Aorta (tissue), 5 donors: ENCODE results near the gene CCDC33. TPM values are rescaled to one million over a fixed set of nuclear protein-coding genes. Genes with fewer than 3 reads are reported as not detected.

Experiments
- ATAC-seq: fragments of 200-7000 bp; cut with Tn5 transposase; one replicate; pipeline ENCODE4 v1.9.1; 2022; ENCODE audit warnings: moderate library complexity; ENCODE audit not compliant: low FRiP score
- DNase-seq, 2 donors: peaks; one replicate each; pipeline ENCODE4 v3.0.0-alpha.2; 2020
- H3K27ac ChIP-seq, 2 donors: one replicate each; pipeline ENCODE4 v1.5.1; 2013; ENCODE audit warnings: low read length in 2 of 2, mild to moderate bottlenecking in 2 of 2, moderate library complexity in 2 of 2, control low read depth in 1 of 2, inconsistent platforms in 1 of 2, low read depth in 1 of 2
- H3K27me3 ChIP-seq, 2 donors: one replicate each; pipeline ENCODE4 v1.6.1; 2013; ENCODE audit warnings: control low read depth in 1 of 2, low read length in 1 of 2, mild to moderate bottlenecking in 1 of 2, moderate library complexity in 1 of 2; ENCODE audit not compliant: insufficient read depth in 2 of 2, control insufficient read depth in 1 of 2
- H3K36me3 ChIP-seq, 2 donors: one replicate each; pipeline ENCODE4 v1.6.1; 2013; ENCODE audit warnings: control low read depth in 1 of 2, low read length in 1 of 2, mild to moderate bottlenecking in 1 of 2; ENCODE audit not compliant: insufficient read depth in 2 of 2, control insufficient read depth in 1 of 2
- H3K4me1 ChIP-seq, 2 donors: one replicate each; pipeline ENCODE4 v1.6.1; 2013; ENCODE audit warnings: low read length in 2 of 2, control low read depth in 1 of 2, mild to moderate bottlenecking in 1 of 2, moderate library complexity in 1 of 2; ENCODE audit not compliant: insufficient read depth in 2 of 2, control insufficient read depth in 1 of 2
- H3K4me3 ChIP-seq, 2 donors: one replicate each; pipeline ENCODE4 v1.5.1; 2013; ENCODE audit warnings: low read length in 2 of 2, control low read depth in 1 of 2, mild to moderate bottlenecking in 1 of 2
- H3K9me3 ChIP-seq: one replicate; pipeline ENCODE4 v1.6.1; 2013; ENCODE audit warnings: mild to moderate bottlenecking, low read length; ENCODE audit not compliant: control insufficient read depth
- WGBS, 2 donors: extraction: QIAGEN DNeasy Blood & Tissue Kit; methylation state at CpG; one replicate each; pipeline ENCODE4 v1.1.7; 2013; 5-methylcytosine and 5-hydroxymethylcytosine counted together
- intact Hi-C, 2 donors: fragments of 100-400 bp; cut with DNase I; formaldehyde crosslinking; loops; one replicate each; pipeline versions ENCODE4 v1.14.2 to v1.15.0; 2022
- polyA plus RNA-seq, 2 donors: library from polyadenylated mRNA; stranded (reverse); fragments of 200-250 nt; gene quantifications; one replicate each; pipeline ENCODE4 v1.2.3, GENCODE V29; 2013
- total RNA-seq, 2 donors: library from RNA; stranded (reverse); fragmentation: NEBNext Ultra II Directional; extraction: Animal tissue kit (Norgen Biotek cat#: 25700); gene quantifications; one replicate each; pipeline ENCODE4 v1.2.1, GENCODE V29; 2021
- donor health status: healthy with polysubstance abuse.
- donor health status: Bipolar disorder and iron deficiency.
- donor health status: DM: no; HTN: no; CAD: no.
- donor health status: DM: no; HTN: no; CAD: no.
- donor health status: DM: yes; HTN: yes; CAD: no.

Gene CCDC33
- total and polyA plus RNA-seq, 4 donors: not detected

- Histone ChIP-seq H3K27me3 (no peaks in the 10 kb centered on the region), H3K36me3 (no peaks in the 10 kb centered on the region), H3K4me1 (no peaks in the 10 kb centered on the region), H3K4me3 (no peak overlapping the region), H3K27ac (no peak overlapping the region), H3K9me3 (no peaks in the 10 kb centered on the region)
- ATAC-seq (no peak), DNase-seq (no peak)
- WGBS, 2 donors: 93 to 100% methylated on average over 1 of the region's 1 CpG
- intact Hi-C loops: no loop called here
These were observed 21.5 kb downstream of the CCDC33 start for GRCh38 chr15:74257623-74258022.

GRCh38 chr15:74258456-74259291, 22.5 kb downstream of the CCDC33 start:
- no peaks in the 10 kb centered on the region for H3K9me3 ChIP-seq
- no peak for DNase-seq
- H3K27me3 ChIP-seq: no peaks in the 10 kb centered on the region

GRCh38 chr15:74259292-74259648, 23.1 kb downstream of the CCDC33 start:
- no peak overlapping the region for H3K4me3 ChIP-seq
- 27 to 33% methylated on average over 5 of the region's 5 CpGs for WGBS, 2 donors
- DNase-seq (no peak), ATAC-seq (no peak)
- H3K27ac ChIP-seq: no peak overlapping the region
- intact Hi-C loops: no loop called here
- no peaks in the 10 kb centered on the region for H3K27me3 ChIP-seq
- H3K4me1 ChIP-seq: no peaks in the 10 kb centered on the region
- no peaks in the 10 kb centered on the region for H3K36me3 ChIP-seq
- H3K9me3 ChIP-seq: no peaks in the 10 kb centered on the region

More at GRCh38 chr15:74258456-74259291, 22.5 kb downstream of the CCDC33 start:
- H3K4me3 ChIP-seq: no peak overlapping the region
- intact Hi-C loops: no loop called here
- H3K27ac ChIP-seq: no peak overlapping the region
- 61% methylated on average over 7 of the region's 7 CpGs for WGBS, 2 donors
- no peaks in the 10 kb centered on the region for H3K36me3 ChIP-seq
- ATAC-seq: no peak
- H3K4me1 ChIP-seq: no peaks in the 10 kb centered on the region

GRCh38 chr15:74259821-74260607, 23.9 kb downstream of the CCDC33 start:
- intact Hi-C loops: no loop called here
- no peak for ATAC-seq
- DNase-seq: no peak
- H3K27me3 ChIP-seq: no peaks in the 10 kb centered on the region
- no peak overlapping the region for H3K4me3 ChIP-seq
- no peak overlapping the region for H3K27ac ChIP-seq
- H3K4me1 ChIP-seq: no peaks in the 10 kb centered on the region
- no peaks in the 10 kb centered on the region for H3K9me3 ChIP-seq
- 79 to 81% methylated on average over 12 of the region's 12 CpGs for WGBS, 2 donors
- no peaks in the 10 kb centered on the region for H3K36me3 ChIP-seq

GRCh38 chr15:74261041-74261440, 24.9 kb downstream of the CCDC33 start:
- DNase-seq (no peak), ATAC-seq (no peak)
- intact Hi-C loops: no loop called here
- no peaks in the 10 kb centered on the region for H3K9me3 ChIP-seq
- no peak overlapping the region for H3K27ac ChIP-seq
- H3K27me3 ChIP-seq: no peaks in the 10 kb centered on the region
- no peaks in the 10 kb centered on the region for H3K36me3 ChIP-seq
- 87 to 88% methylated on average over 3 of the region's 3 CpGs for WGBS, 2 donors
- no peaks in the 10 kb centered on the region for H3K4me1 ChIP-seq
- no peak overlapping the region for H3K4me3 ChIP-seq

GRCh38 chr15:74261685-74262084, 25.6 kb downstream of the CCDC33 start:
- H3K9me3 ChIP-seq: no peaks in the 10 kb centered on the region
- WGBS, 2 donors: 94 to 95% methylated on average over 8 of the region's 8 CpGs
- no peak for ATAC-seq
- H3K27me3 ChIP-seq: no peaks in the 10 kb centered on the region
- no peak overlapping the region for H3K4me3 ChIP-seq
- intact Hi-C loops: no loop called here
- H3K36me3 ChIP-seq: no peaks in the 10 kb centered on the region
- no peak overlapping the region for H3K27ac ChIP-seq
- no peaks in the 10 kb centered on the region for H3K4me1 ChIP-seq
- no peak for DNase-seq

- no peak overlapping the region for H3K4me3 ChIP-seq
- no peaks in the 10 kb centered on the region for H3K9me3 ChIP-seq
- 87% methylated on average over 2 of the region's 2 CpGs for WGBS, 2 donors
- intact Hi-C loops: no loop called here
- H3K4me1 ChIP-seq: no peaks in the 10 kb centered on the region
- H3K27ac ChIP-seq: no peak overlapping the region
- no peak for DNase-seq
- no peaks in the 10 kb centered on the region for H3K36me3 ChIP-seq
- H3K27me3 ChIP-seq: no peaks in the 10 kb centered on the region
- no peak for ATAC-seq
These were observed 26.0 kb downstream of the CCDC33 start for GRCh38 chr15:74262151-74262550.

GRCh38 chr15:74262625-74263024, 26.5 kb downstream of the CCDC33 start:
- no peaks in the 10 kb centered on the region for H3K36me3 ChIP-seq
- intact Hi-C loops: no loop called here
- no peaks in the 10 kb centered on the region for H3K4me1 ChIP-seq
- WGBS, 2 donors: 64 to 66% methylated on average over 5 of the region's 5 CpGs
- ATAC-seq: no peak
- peaks cover 0 to 2% of the 10 kb centered on the region in 2 donors for H3K27me3 ChIP-seq
- H3K4me3 ChIP-seq: no peak overlapping the region
- no peaks in the 10 kb centered on the region for H3K9me3 ChIP-seq
- no peak for DNase-seq
- H3K27ac ChIP-seq: no peak overlapping the region

GRCh38 chr15:74263466-74263865, 27.3 kb downstream of the CCDC33 start:
- DNase-seq: no peak
- H3K4me1 ChIP-seq: no peaks in the 10 kb centered on the region
- no peaks in the 10 kb centered on the region for H3K36me3 ChIP-seq
- H3K4me3 ChIP-seq: no peak overlapping the region
- ATAC-seq: no peak
- H3K27me3 ChIP-seq: peaks cover 0 to 2% of the 10 kb centered on the region in 2 donors
- H3K27ac ChIP-seq: no peak overlapping the region
- intact Hi-C loops: no loop called here
- WGBS, 2 donors: 71 to 75% methylated on average over 5 of the region's 5 CpGs
- no peaks in the 10 kb centered on the region for H3K9me3 ChIP-seq
